OCI-LY1 (cell line): ENCODE measurements around the gene ICE1.

Source experiments
- EZH2 ChIP-seq: fragments of 200-600 bp; sonication (generic), shearing (Covaris generic); IDR thresholded peaks from 2 replicates; pipeline ENCODE4 v1.8.0; 2017; ENCODE audit warnings: borderline replicate concordance, mixed run types, mild to moderate bottlenecking, antibody characterized with exemption, low read length, moderate library complexity, mixed read lengths
- TF ChIP-seq, protein P1 (sequence below): fragments of 200-600 bp; sonication (generic), shearing (Covaris generic); IDR thresholded peaks from 2 replicates; pipeline ENCODE4 v1.5.1; 2017; ENCODE audit warnings: mild to moderate bottlenecking, antibody characterized with exemption, low read length, moderate library complexity, mixed read lengths

DNA sequence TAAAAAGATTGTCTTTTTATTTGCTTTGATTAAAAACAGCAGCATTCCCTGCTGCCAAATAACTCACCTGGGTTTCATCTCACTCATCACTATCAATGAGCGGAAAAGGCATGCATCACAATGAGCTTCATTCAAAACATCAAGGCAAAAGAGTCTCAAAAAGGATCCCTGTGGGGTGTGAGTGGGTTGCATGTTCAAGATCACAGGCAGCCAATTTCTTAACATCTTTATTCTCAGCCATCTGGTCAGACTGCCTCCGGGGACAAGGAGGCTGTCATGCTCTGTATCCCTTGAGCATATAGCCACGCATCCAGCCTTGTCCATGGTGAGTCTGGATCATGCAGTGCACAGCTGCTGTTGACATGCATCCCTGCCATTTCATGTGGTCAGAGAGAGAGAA, 117.1 kb downstream of the ICE1 start:
- TF ChIP-seq, protein P1, sequence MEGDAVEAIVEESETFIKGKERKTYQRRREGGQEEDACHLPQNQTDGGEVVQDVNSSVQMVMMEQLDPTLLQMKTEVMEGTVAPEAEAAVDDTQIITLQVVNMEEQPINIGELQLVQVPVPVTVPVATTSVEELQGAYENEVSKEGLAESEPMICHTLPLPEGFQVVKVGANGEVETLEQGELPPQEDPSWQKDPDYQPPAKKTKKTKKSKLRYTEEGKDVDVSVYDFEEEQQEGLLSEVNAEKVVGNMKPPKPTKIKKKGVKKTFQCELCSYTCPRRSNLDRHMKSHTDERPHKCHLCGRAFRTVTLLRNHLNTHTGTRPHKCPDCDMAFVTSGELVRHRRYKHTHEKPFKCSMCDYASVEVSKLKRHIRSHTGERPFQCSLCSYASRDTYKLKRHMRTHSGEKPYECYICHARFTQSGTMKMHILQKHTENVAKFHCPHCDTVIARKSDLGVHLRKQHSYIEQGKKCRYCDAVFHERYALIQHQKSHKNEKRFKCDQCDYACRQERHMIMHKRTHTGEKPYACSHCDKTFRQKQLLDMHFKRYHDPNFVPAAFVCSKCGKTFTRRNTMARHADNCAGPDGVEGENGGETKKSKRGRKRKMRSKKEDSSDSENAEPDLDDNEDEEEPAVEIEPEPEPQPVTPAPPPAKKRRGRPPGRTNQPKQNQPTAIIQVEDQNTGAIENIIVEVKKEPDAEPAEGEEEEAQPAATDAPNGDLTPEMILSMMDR = no peak
- no peak for TF ChIP-seq EZH2
